GM19035 (cell line): ENCODE measurements around the gene NGRN.
"Not testable (repeated sequence)": the region's sequence is repeated elsewhere in the genome, so short reads cannot be mapped to it uniquely, and the experiment has no call there.

Experiments
- ATAC-seq: cut with Tn5 transposase; IDR thresholded peaks from one replicate; pipeline ENCODE4 v1.9.1; 2021; ENCODE audit not compliant: unreplicated experiment

Gene NGRN

GRCh38 chr15:90234096-90234988 lies 31.1 kb upstream of the NGRN start, which contains the start of gene GDPGP1:
TSS of gene GDPGP1 (plus strand) at chr15:90234209. CDS start at chr15:90240909, 6,700 bp downstream.
- ATAC-seq, result peak; percentile 62

GRCh38 chr15:90239371-90239770 lies 26.1 kb upstream of the NGRN start:
- no peak for ATAC-seq

GRCh38 chr15:90240856-90241255 lies 24.6 kb upstream of the NGRN start:
- ATAC-seq, result no peak

- ATAC-seq, result no peak
Observed at GRCh38 chr15:90241343-90242192, 23.9 kb upstream of the NGRN start.

GRCh38 chr15:90243943-90244639 lies 21.4 kb upstream of the NGRN start:
- ATAC-seq, result no peak

- ATAC-seq, result no peak
Observed at GRCh38 chr15:90248789-90249202, 16.7 kb upstream of the NGRN start.

GRCh38 chr15:90249203-90249863 lies 16.1 kb upstream of the NGRN start, which contains the start of gene TTLL13:
TSS of gene TTLL13 (plus strand) at chr15:90249556. CDS start at chr15:90250631, 1,075 bp downstream.
- ATAC-seq, result peak; percentile 87

- ATAC-seq, result no peak
Observed at GRCh38 chr15:90257776-90258175, 7.7 kb upstream of the NGRN start.

GRCh38 chr15:90259524-90259923 lies 5.9 kb upstream of the NGRN start:
- ATAC-seq, result peak; percentile 69

GRCh38 chr15:90260731-90261130 lies 4.7 kb upstream of the NGRN start:
- not testable (repeated sequence) for ATAC-seq

- ATAC-seq, result no peak
Observed at GRCh38 chr15:90261811-90262210, 3.7 kb upstream of the NGRN start.

- no peak for ATAC-seq
Observed at GRCh38 chr15:90262426-90262825, 3.0 kb upstream of the NGRN start.

GRCh38 chr15:90264671-90265070 lies 801 bp upstream of the NGRN start:
- no peak for ATAC-seq

GRCh38 chr15:90266061-90266431 lies 574 bp downstream of the NGRN start:
- peak; percentile 7 for ATAC-seq

GRCh38 chr15:90266485-90266884 lies 1.0 kb downstream of the NGRN start:
- no peak for ATAC-seq

GRCh38 chr15:90268415-90268814 lies 2.9 kb downstream of the NGRN start:
- no peak for ATAC-seq

- no peak for ATAC-seq
Observed at GRCh38 chr15:90270502-90271150, 5.2 kb downstream of the NGRN start.

- ATAC-seq, result no peak
Observed at GRCh38 chr15:90271459-90272166, 6.1 kb downstream of the NGRN start.

GRCh38 chr15:90278467-90278866 lies 13.0 kb downstream of the NGRN start:
- not testable (repeated sequence) for ATAC-seq
